ENCODE data around the gene NRCAM.

The NRCAM gene

GRCh38 chr7:108385834-108386422 is 70.3 kb downstream of the NRCAM start:
- no peaks in the 10 kb centered on the region for H3K4me1 ChIP-seq (ENCODE audit: low read length)
- H3K36me3 ChIP-seq (replicated peaks; ENCODE audit: insufficient read depth, low read length): no peaks in the 10 kb centered on the region
- H2AFZ ChIP-seq (ENCODE audit: low read length): no peak overlapping the region
- no peak for DNase-seq
- H3K4me2 ChIP-seq (ENCODE audit: low read depth, low read length): no peak overlapping the region
- TF ChIP-seq EZH2phosphoT487 (IDR thresholded peaks at IDR 0.05; ENCODE audit: low read length) (no peak), EZH2 (optimal IDR thresholded peaks at IDR 0.05; ENCODE audit: low read depth, low read length) (no peak)
- TF ChIP-seq, protein P1, sequence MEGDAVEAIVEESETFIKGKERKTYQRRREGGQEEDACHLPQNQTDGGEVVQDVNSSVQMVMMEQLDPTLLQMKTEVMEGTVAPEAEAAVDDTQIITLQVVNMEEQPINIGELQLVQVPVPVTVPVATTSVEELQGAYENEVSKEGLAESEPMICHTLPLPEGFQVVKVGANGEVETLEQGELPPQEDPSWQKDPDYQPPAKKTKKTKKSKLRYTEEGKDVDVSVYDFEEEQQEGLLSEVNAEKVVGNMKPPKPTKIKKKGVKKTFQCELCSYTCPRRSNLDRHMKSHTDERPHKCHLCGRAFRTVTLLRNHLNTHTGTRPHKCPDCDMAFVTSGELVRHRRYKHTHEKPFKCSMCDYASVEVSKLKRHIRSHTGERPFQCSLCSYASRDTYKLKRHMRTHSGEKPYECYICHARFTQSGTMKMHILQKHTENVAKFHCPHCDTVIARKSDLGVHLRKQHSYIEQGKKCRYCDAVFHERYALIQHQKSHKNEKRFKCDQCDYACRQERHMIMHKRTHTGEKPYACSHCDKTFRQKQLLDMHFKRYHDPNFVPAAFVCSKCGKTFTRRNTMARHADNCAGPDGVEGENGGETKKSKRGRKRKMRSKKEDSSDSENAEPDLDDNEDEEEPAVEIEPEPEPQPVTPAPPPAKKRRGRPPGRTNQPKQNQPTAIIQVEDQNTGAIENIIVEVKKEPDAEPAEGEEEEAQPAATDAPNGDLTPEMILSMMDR (IDR thresholded peaks at IDR 0.05; ENCODE audit: low read length): no peak
- H3K27me3 ChIP-seq (replicated peaks; ENCODE audit: insufficient read depth, low read length): no peaks in the 10 kb centered on the region
- no peak overlapping the region for H3K4me3 ChIP-seq (ENCODE audit: low read length)
- no peaks in the 10 kb centered on the region for H3K79me2 ChIP-seq (ENCODE audit: low read length)
- H3K9me2 ChIP-seq (replicated peaks; ENCODE audit: insufficient read depth, low read length): no peaks in the 10 kb centered on the region
- H3K27ac ChIP-seq (ENCODE audit: low read length): no peak overlapping the region
- no peak overlapping the region for H3K9ac ChIP-seq (ENCODE audit: low read length)
- H4K20me1 ChIP-seq (ENCODE audit: insufficient read depth, low read length): no peaks in the 10 kb centered on the region
- H3F3A ChIP-seq (ENCODE audit: insufficient read depth, low read length): no peaks in the 10 kb centered on the region
- no peaks in the 10 kb centered on the region for H3K9me3 ChIP-seq (replicated peaks; ENCODE audit: insufficient read depth, low read length)

GRCh38 chr7:108384716-108385483 is 71.3 kb downstream of the NRCAM start:
- Histone ChIP-seq H3K27ac (ENCODE audit: low read length) (no peak overlapping the region), H4K20me1 (ENCODE audit: insufficient read depth, low read length) (no peaks in the 10 kb centered on the region), H3K27me3 (replicated peaks; ENCODE audit: insufficient read depth, low read length) (no peaks in the 10 kb centered on the region), H3K4me2 (ENCODE audit: low read depth, low read length) (no peak overlapping the region), H3K9ac (ENCODE audit: low read length) (no peak overlapping the region), H3K79me2 (ENCODE audit: low read length) (no peaks in the 10 kb centered on the region), H3K9me3 (replicated peaks; ENCODE audit: insufficient read depth, low read length) (no peaks in the 10 kb centered on the region), H3K4me1 (ENCODE audit: low read length) (no peaks in the 10 kb centered on the region), H3K9me2 (replicated peaks; ENCODE audit: insufficient read depth, low read length) (no peaks in the 10 kb centered on the region), H3K4me3 (ENCODE audit: low read length) (no peak overlapping the region), H3F3A (ENCODE audit: insufficient read depth, low read length) (no peaks in the 10 kb centered on the region), H2AFZ (ENCODE audit: low read length) (no peak overlapping the region), H3K36me3 (replicated peaks; ENCODE audit: insufficient read depth, low read length) (no peaks in the 10 kb centered on the region)
- TF ChIP-seq EZH2phosphoT487 (IDR thresholded peaks at IDR 0.05; ENCODE audit: low read length) (no peak), EZH2 (optimal IDR thresholded peaks at IDR 0.05; ENCODE audit: low read depth, low read length) (no peak)
- TF ChIP-seq, protein P1 (IDR thresholded peaks at IDR 0.05; ENCODE audit: low read length): peak; percentile 39
- no peak for DNase-seq

GRCh38 chr7:108382932-108383331 is 73.3 kb downstream of the NRCAM start:
- Histone ChIP-seq H3K9me2 (replicated peaks; ENCODE audit: insufficient read depth, low read length) (no peaks in the 10 kb centered on the region), H3K9me3 (replicated peaks; ENCODE audit: insufficient read depth, low read length) (no peaks in the 10 kb centered on the region), H4K20me1 (ENCODE audit: insufficient read depth, low read length) (no peaks in the 10 kb centered on the region), H3K27ac (ENCODE audit: low read length) (no peak overlapping the region), H3K9ac (ENCODE audit: low read length) (no peak overlapping the region), H3K36me3 (replicated peaks; ENCODE audit: insufficient read depth, low read length) (no peaks in the 10 kb centered on the region), H3K4me2 (ENCODE audit: low read depth, low read length) (no peak overlapping the region), H3F3A (ENCODE audit: insufficient read depth, low read length) (no peaks in the 10 kb centered on the region), H3K27me3 (replicated peaks; ENCODE audit: insufficient read depth, low read length) (no peaks in the 10 kb centered on the region), H3K4me3 (ENCODE audit: low read length) (no peak overlapping the region), H2AFZ (ENCODE audit: low read length) (no peak overlapping the region), H3K79me2 (ENCODE audit: low read length) (no peaks in the 10 kb centered on the region), H3K4me1 (ENCODE audit: low read length) (no peaks in the 10 kb centered on the region)
- DNase-seq: no peak
- TF ChIP-seq, protein P1 (IDR thresholded peaks at IDR 0.05; ENCODE audit: low read length): no peak
- TF ChIP-seq EZH2 (optimal IDR thresholded peaks at IDR 0.05; ENCODE audit: low read depth, low read length): no peak
- TF ChIP-seq EZH2phosphoT487 (IDR thresholded peaks at IDR 0.05; ENCODE audit: low read length): no peak

Data from MM.1S (cell line).